Prostate gland (tissue), 2 donors: ENCODE measurements around the gene LAMA2. TPM values are rescaled to one million over a fixed set of nuclear protein-coding genes. Genes with fewer than 3 reads are reported as not detected.

ENCODE experiments used
- DNase-seq: peaks from one replicate; pipeline ENCODE4 v3.0.0-alpha.2; 2019; ENCODE audit warnings: low spot score
- H3K27ac ChIP-seq, 2 donors: fragments of 200-600 bp; sonication (generic); 2 replicates each; pipeline ENCODE4 v1.5.1; 2017 to 2019
- H3K27me3 ChIP-seq: fragments of 200-600 bp; sonication (generic); replicated peaks from 2 replicates; pipeline ENCODE4 v1.5.1; 2019; ENCODE audit not compliant: insufficient read depth
- H3K36me3 ChIP-seq, 2 donors: fragments of 200-600 bp; sonication (generic); 1 replicate in 1 of 2; 2 replicates in 1 of 2; pipeline versions ENCODE4 v1.5.1 to v1.8.1; 2017 to 2019
- H3K4me1 ChIP-seq: fragments of 200-600 bp; sonication (generic); replicated peaks from 2 replicates; pipeline ENCODE4 v1.5.1; 2019
- H3K4me3 ChIP-seq, 2 donors: fragments of 200-600 bp; sonication (generic); 2 replicates each; pipeline ENCODE4 v1.5.1; 2017 to 2019
- H3K9me3 ChIP-seq: fragments of 200-600 bp; sonication (generic); 2 replicates; pipeline ENCODE4 v1.5.1; 2017
- POLR2A ChIP-seq: fragments of 450-650 bp; IDR thresholded peaks from one replicate; pipeline ENCODE4 v1.6.1; 2016; ENCODE audit warnings: antibody characterized with exemption, mild to moderate bottlenecking
- POLR2AphosphoS5 ChIP-seq: sonication (generic); formaldehyde crosslinking; IDR thresholded peaks from one replicate; pipeline ENCODE4 v1.6.1; 2017; ENCODE audit warnings: antibody characterized with exemption
- WGBS: methylation state at CpG from one replicate; pipeline ENCODE4 v1.1.5; 2018; 5-methylcytosine and 5-hydroxymethylcytosine counted together
- intact Hi-C: fragments of 100-400 bp; cut with DNase I; formaldehyde crosslinking; loops from one replicate; pipeline ENCODE4 v1.14.2; 2022
- total RNA-seq, 2 donors: library from RNA; depleted of rRNA; stranded (reverse); fragments of >200 nt; gene quantifications; one replicate each; pipeline ENCODE4 v1.1.0, GENCODE V29; 2016
- TF ChIP-seq, protein P1 (sequence below), 4 experiments: fragments of 200-600 bp in 2 of 4; fragments of 450-650 bp in 2 of 4; sonication (generic) in 2 of 4; IDR thresholded peaks; 1 replicate in 3 of 4; 2 replicates in 1 of 4; pipeline ENCODE4 v1.5.1; 2016 to 2019; ENCODE audit warnings: antibody characterized with exemption in 4 of 4, mild to moderate bottlenecking in 2 of 4, moderate library complexity in 2 of 4

LAMA2 gene
- total RNA-seq, 2 donors from 2014 or later, result 10.1 to 89.1 TPM

DNA sequence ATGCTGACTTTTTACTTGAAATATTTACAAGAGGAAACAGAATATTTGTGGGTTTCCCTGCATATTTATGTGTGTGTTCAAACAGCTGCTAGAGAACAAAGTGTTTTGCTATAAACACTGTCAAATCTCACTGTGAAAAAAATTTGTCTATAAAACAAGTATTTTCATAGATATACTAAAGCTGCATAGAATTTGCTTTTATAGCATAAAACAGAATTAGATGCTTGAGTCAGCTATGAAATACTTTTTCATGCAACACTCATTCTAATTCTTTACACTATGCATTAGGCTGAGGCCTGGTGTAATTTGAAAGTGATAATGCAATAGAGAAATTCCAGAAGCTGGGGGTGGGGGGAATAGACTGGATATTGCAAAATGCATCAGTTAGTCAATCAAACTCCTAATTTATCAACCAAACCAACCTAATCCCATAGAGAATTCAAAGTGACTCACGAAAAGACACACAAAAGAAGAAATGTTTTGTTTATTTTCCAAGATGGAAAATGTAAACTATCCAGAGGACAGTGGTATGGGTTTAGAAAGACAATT is 148.2 kb downstream of the LAMA2 start:
- intact Hi-C loops, result no loop called here
- 62% methylated on average over 1 of the region's 1 CpG for WGBS
- Histone ChIP-seq H3K27ac (no peak overlapping the region), H3K9me3 (no peaks in the 10 kb centered on the region), H3K27me3 (no peaks in the 10 kb centered on the region), H3K4me3 (no peak overlapping the region), H3K36me3 (no peaks in the 10 kb centered on the region), H3K4me1 (no peaks in the 10 kb centered on the region)
- no peak for DNase-seq
- TF ChIP-seq POLR2AphosphoS5 (no peak), POLR2A (no peak)
- TF ChIP-seq, protein P1, sequence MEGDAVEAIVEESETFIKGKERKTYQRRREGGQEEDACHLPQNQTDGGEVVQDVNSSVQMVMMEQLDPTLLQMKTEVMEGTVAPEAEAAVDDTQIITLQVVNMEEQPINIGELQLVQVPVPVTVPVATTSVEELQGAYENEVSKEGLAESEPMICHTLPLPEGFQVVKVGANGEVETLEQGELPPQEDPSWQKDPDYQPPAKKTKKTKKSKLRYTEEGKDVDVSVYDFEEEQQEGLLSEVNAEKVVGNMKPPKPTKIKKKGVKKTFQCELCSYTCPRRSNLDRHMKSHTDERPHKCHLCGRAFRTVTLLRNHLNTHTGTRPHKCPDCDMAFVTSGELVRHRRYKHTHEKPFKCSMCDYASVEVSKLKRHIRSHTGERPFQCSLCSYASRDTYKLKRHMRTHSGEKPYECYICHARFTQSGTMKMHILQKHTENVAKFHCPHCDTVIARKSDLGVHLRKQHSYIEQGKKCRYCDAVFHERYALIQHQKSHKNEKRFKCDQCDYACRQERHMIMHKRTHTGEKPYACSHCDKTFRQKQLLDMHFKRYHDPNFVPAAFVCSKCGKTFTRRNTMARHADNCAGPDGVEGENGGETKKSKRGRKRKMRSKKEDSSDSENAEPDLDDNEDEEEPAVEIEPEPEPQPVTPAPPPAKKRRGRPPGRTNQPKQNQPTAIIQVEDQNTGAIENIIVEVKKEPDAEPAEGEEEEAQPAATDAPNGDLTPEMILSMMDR (IDR thresholded peaks at IDR 0.05), result no peak

DNA sequence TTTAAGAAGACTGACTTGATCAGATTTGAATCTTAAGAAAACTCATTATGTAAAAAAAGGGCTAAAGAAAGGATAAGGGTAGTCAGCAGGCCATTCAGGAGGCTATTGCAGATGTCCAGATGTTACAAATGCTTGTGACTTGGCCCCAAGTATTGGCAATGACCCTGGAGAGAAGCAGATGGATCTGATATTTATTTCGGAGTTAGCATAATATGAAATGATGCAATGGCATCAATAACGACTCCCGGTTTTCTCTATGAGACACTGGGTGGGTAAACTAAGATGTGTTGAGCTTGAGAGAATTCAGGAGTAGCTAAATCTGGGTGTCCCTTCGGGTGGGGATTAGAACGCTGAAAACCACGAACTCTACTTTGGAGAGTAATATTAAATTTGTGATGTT is 149.7 kb downstream of the LAMA2 start:
- Histone ChIP-seq H3K9me3 (no peaks in the 10 kb centered on the region), H3K4me3 (no peak overlapping the region), H3K36me3 (no peaks in the 10 kb centered on the region), H3K27ac (no peak overlapping the region), H3K27me3 (no peaks in the 10 kb centered on the region), H3K4me1 (no peaks in the 10 kb centered on the region)
- intact Hi-C loops, result no loop called here
- WGBS, result 78% methylated on average over 6 of the region's 6 CpGs
- no peak for DNase-seq
- TF ChIP-seq POLR2A (no peak), POLR2AphosphoS5 (no peak)
- TF ChIP-seq, protein P1 (IDR thresholded peaks at IDR 0.05), result no peak

DNA sequence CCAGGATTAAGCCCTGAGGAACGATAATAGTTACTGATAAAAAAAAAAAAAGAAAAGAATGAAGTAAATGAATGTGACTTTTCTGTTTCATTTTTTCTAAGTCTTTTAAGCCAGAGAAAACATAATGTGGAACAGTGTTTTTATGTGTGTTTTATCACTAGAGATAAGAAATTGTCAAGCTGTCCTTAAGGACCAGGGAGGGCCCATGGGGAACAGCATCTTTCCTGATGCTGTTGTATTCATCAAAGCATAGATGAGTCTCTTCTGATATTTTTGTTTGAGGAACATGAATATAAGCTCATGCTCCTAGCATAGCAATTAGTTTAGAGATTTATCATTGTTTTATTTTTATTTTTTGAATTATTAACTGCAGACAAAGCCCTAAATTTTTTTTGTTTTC is 150.2 kb downstream of the LAMA2 start:
- DNase-seq, result no peak
- no peaks in the 10 kb centered on the region for H3K9me3 ChIP-seq
- H3K27me3 ChIP-seq, result no peaks in the 10 kb centered on the region
- 66% methylated on average over 1 of the region's 1 CpG for WGBS
- no peaks in the 10 kb centered on the region for H3K36me3 ChIP-seq
- no peak for TF ChIP-seq POLR2AphosphoS5
- no peak for TF ChIP-seq POLR2A
- TF ChIP-seq, protein P1 (IDR thresholded peaks at IDR 0.05), result no peak
- no peak overlapping the region for H3K4me3 ChIP-seq
- H3K27ac ChIP-seq, result no peak overlapping the region
- intact Hi-C loops, result no loop called here
- H3K4me1 ChIP-seq, result no peaks in the 10 kb centered on the region

DNA sequence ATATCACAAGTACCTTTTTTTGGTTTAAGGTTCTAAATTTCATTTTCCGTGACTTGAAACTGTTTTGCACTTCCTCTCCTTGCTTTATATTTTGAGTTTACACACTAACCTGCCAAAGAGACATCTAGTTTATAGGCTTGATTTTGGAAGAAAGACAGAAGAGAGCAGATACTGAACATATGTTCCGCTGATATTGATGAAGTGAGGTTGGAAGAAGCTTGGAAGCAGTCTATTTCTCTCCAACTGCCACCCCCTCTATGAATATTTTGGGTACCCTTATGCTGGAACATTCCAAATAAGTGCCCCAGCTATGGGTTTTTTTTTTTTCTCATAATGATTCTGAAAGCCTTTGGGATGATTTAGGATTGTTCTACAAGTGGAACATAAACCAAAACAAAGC is 150.6 kb downstream of the LAMA2 start:
- 56% methylated on average over 2 of the region's 2 CpGs for WGBS
- no peak overlapping the region for H3K27ac ChIP-seq

DNA sequence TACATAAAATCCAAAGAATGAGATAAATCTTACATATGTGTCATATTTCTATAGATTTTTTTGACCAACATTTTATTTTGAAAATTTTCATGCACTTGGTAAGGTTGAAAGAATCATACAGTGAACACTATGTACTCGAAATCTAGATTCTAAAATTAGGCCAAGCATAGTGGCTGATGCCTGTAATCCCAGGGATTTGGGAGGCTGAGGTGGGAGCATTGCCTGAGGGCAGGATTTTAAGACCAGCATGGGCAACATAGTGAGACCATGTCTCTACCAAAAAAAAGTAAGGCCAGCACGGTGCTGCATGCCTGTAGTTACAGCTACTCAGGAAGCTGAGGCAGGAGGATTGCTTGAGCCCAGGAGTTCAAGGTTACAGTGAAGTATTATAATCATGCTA is 158.6 kb downstream of the LAMA2 start:
- WGBS, result 89% methylated on average over 2 of the region's 2 CpGs
- no peak for DNase-seq
- Histone ChIP-seq H3K36me3 (no peaks in the 10 kb centered on the region), H3K27me3 (no peaks in the 10 kb centered on the region), H3K4me1 (no peaks in the 10 kb centered on the region), H3K4me3 (no peak overlapping the region), H3K9me3 (no peaks in the 10 kb centered on the region), H3K27ac (no peak overlapping the region)
- intact Hi-C loops, result no loop called here
- no peak for TF ChIP-seq POLR2A
- TF ChIP-seq, protein P1 (IDR thresholded peaks at IDR 0.05), result no peak
- no peak for TF ChIP-seq POLR2AphosphoS5

More for the DNA sequence above, 150.6 kb downstream of the LAMA2 start:
- no peak for DNase-seq
- H3K36me3 ChIP-seq, result no peaks in the 10 kb centered on the region
- H3K4me1 ChIP-seq, result no peaks in the 10 kb centered on the region
- TF ChIP-seq, protein P1 (IDR thresholded peaks at IDR 0.05), result no peak
- TF ChIP-seq POLR2AphosphoS5 (no peak), POLR2A (no peak)
- intact Hi-C loops, result no loop called here
- no peak overlapping the region for H3K4me3 ChIP-seq
- H3K9me3 ChIP-seq, result no peaks in the 10 kb centered on the region
- H3K27me3 ChIP-seq, result no peaks in the 10 kb centered on the region
